Activated B cell treated with CpG ODN at 0.5 μM for 24 hours (primary cell): ENCODE data around the gene FUT1. TPM values are rescaled to one million over a fixed set of nuclear protein-coding genes. Genes with fewer than 3 reads are reported as not detected.

Experiments
- ATAC-seq: fragments of 200-7000 bp; cut with Tn5 transposase; one replicate; pipeline ENCODE4 v1.10.0; 2021; ENCODE audit warnings: low read depth, mild to moderate bottlenecking, moderate library complexity
- CTCF ChIA-PET: fragments of 350-600 bp; sonication (Branson Sonifier 250); formaldehyde crosslinking; loops from one replicate; lab custom pipeline; 2021; ENCODE audit warnings: antibody characterized with exemption; lab: Charles Lee
- POLR2A ChIA-PET: fragments of 350-600 bp; sonication (Branson Sonifier 250); formaldehyde crosslinking; loops from one replicate; lab custom pipeline; 2021; ENCODE audit warnings: antibody characterized with exemption; lab: Charles Lee
- DNase-seq: peaks from one replicate; pipeline ENCODE4 v3.0.0; 2022
- H3K27ac Mint-ChIP-seq: one replicate; pipeline ENCODE4 v1.8.0; 2020; ENCODE audit warnings: mixed read lengths
- H3K27me3 Mint-ChIP-seq: one replicate; pipeline ENCODE4 v1.8.0; 2021; ENCODE audit warnings: mixed read lengths
- H3K36me3 Mint-ChIP-seq: one replicate; pipeline ENCODE4 v1.8.0; 2021; ENCODE audit warnings: low read depth, mixed read lengths
- H3K4me1 Mint-ChIP-seq: one replicate; pipeline ENCODE4 v1.8.0; 2021; ENCODE audit warnings: mixed read lengths
- H3K4me3 Mint-ChIP-seq: one replicate; pipeline ENCODE4 v1.8.0; 2020; ENCODE audit warnings: mild to moderate bottlenecking, mixed read lengths
- H3K9me3 Mint-ChIP-seq: one replicate; pipeline ENCODE4 v1.8.0; 2020; ENCODE audit warnings: mixed read lengths
- intact Hi-C: fragments of 100-400 bp; cut with micrococcal nuclease; formaldehyde crosslinking; loops from one replicate; pipeline ENCODE4 v1.15.1; 2024
- total RNA-seq: library from RNA; stranded (reverse); gene quantifications from 2 replicates; pipeline ENCODE4 v1.2.3, GENCODE V29; 2022
- TF ChIP-seq, protein P1 (sequence below): fragments of 200-600 bp; IDR thresholded peaks from one replicate; pipeline ENCODE4 v1.8.0; 2022; ENCODE audit warnings: antibody characterized with exemption, mild to moderate bottlenecking

The FUT1 gene
- total RNA-seq, 1 donor from 2014 or later = not detected

DNA sequence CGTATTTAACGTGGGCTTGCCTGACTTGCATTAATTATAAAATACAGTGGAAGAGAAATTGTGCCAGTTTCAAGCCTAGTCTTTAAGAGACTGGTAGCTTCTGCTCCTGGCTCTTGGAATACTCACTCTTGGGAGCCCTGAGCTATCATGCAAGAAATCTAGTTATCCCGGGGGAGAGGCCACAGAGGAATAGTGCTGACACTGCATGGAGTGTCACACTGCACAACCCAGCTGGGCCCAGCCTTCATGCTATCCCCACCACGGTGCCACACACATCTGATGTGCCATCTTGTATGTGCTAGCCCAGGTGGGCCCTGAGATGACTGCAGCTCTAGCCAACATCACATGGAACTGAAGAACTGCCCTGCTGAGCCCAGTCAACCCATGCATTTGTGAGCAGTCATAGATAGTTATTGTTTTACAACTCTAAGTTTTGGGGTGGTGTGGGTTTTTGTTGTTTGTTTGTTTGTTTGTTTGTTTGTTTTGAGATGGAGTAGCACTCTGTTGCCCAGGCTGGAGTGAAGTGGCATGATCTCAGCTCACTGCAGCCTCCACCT is 41.3 kb downstream of the FUT1 start:
- Mint-ChIP-seq H3K27ac (no peak overlapping the region), H3K9me3 (no peaks in the 10 kb centered on the region), H3K36me3 (peaks cover 4% of the 10 kb centered on the region), H3K4me1 (peaks cover 25% of the 10 kb centered on the region), H3K27me3 (no peaks in the 10 kb centered on the region), H3K4me3 (no peak overlapping the region)
- TF ChIP-seq, protein P1, sequence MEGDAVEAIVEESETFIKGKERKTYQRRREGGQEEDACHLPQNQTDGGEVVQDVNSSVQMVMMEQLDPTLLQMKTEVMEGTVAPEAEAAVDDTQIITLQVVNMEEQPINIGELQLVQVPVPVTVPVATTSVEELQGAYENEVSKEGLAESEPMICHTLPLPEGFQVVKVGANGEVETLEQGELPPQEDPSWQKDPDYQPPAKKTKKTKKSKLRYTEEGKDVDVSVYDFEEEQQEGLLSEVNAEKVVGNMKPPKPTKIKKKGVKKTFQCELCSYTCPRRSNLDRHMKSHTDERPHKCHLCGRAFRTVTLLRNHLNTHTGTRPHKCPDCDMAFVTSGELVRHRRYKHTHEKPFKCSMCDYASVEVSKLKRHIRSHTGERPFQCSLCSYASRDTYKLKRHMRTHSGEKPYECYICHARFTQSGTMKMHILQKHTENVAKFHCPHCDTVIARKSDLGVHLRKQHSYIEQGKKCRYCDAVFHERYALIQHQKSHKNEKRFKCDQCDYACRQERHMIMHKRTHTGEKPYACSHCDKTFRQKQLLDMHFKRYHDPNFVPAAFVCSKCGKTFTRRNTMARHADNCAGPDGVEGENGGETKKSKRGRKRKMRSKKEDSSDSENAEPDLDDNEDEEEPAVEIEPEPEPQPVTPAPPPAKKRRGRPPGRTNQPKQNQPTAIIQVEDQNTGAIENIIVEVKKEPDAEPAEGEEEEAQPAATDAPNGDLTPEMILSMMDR = no peak
- no peak for ATAC-seq
- POLR2A ChIA-PET = interaction anchor here (0.6 kb wide), 1 partner anchor 62 kb away, joined by 3 read pairs; no protein-coding TSS in a partner anchor
- DNase-seq = no peak
- CTCF ChIA-PET = interaction anchor here (1.3 kb wide), 1 partner anchor 36 kb away, joined by 3 read pairs; no protein-coding TSS in a partner anchor
- intact Hi-C loops = loop anchor here (5.0 kb wide), 2 partner anchors 34 to 931 kb away; partner anchors contain the start of genes RRAS and SCAF1

DNA sequence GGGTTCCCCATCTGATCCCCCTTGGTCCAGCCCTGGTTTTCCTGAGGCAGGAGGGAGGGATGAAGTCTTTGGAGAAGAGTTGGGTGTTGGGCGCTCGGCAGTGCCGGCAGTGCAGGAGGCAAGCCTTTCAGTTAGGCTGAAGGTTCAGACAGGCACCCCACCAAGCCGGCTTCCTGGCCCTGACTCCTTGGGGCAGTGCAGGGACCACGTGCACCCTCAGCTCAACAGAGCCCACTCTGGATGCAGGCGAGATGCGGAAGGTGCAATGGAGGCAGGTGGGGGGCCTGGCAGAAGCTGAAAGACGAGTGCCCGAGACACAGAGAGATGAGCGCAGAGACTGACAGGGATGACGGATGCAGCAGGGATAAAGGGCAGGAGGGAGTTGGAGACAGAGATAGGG is 44.0 kb downstream of the FUT1 start:
- Mint-ChIP-seq H3K36me3 (peaks cover 7% of the 10 kb centered on the region), H3K4me3 (no peak overlapping the region)

DNA sequence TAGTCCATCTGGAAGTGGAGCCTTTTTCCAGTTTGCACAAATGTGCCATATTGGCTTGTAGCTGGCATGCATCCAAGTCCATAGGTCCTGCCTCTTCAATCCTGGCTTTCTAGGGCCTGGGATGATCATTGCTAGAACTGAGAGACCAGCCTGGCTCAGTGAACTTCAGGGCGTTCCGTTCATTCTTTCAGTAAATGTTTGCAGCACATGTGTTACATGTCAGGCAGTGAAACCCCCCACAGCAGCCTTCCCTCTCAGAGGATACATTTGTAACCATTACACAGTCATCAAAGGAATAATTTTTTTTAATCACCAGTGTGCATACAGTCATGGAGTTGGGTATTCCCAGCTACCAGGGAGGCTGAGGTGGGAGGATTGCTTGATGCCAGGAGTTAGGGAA is 47.0 kb downstream of the FUT1 start:
- peaks cover 11% of the 10 kb centered on the region for H3K36me3 Mint-ChIP-seq
- TF ChIP-seq, protein P1 = no peak
- intact Hi-C loops = no loop called here
- ChIA-PET POLR2A (interaction anchor here (0.6 kb wide), 1 partner anchor 13 kb away, joined by 6 read pairs; no protein-coding TSS in a partner anchor), CTCF (no interaction called here)
- no peaks in the 10 kb centered on the region for H3K27me3 Mint-ChIP-seq
- DNase-seq = no peak
- ATAC-seq = no peak
- H3K27ac Mint-ChIP-seq = no peak overlapping the region
- H3K9me3 Mint-ChIP-seq = no peaks in the 10 kb centered on the region
- no peak overlapping the region for H3K4me3 Mint-ChIP-seq
- no peaks in the 10 kb centered on the region for H3K4me1 Mint-ChIP-seq

More for the DNA sequence above, 44.0 kb downstream of the FUT1 start:
- TF ChIP-seq, protein P1 = no peak
- intact Hi-C loops = no loop called here
- Mint-ChIP-seq H3K27me3 (no peaks in the 10 kb centered on the region), H3K4me1 (peaks cover 7% of the 10 kb centered on the region), H3K9me3 (no peaks in the 10 kb centered on the region), H3K27ac (no peak overlapping the region)
- ChIA-PET POLR2A (no interaction called here), CTCF (no interaction called here)
- DNase-seq (no peak), ATAC-seq (no peak)

DNA sequence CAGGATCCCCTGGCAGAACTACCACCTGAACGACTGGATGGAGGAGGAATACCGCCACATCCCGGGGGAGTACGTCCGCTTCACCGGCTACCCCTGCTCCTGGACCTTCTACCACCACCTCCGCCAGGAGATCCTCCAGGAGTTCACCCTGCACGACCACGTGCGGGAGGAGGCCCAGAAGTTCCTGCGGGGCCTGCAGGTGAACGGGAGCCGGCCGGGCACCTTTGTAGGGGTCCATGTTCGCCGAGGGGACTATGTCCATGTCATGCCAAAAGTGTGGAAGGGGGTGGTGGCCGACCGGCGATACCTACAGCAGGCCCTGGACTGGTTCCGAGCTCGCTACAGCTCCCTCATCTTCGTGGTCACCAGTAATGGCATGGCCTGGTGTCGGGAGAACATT is 49.1 kb downstream of the FUT1 start:
- ChIA-PET POLR2A (no interaction called here), CTCF (no interaction called here)
- DNase-seq (no peak), ATAC-seq (no peak)
- TF ChIP-seq, protein P1 = no peak
- Mint-ChIP-seq H3K4me3 (no peak overlapping the region), H3K36me3 (peaks cover 11% of the 10 kb centered on the region), H3K27ac (no peak overlapping the region), H3K9me3 (no peaks in the 10 kb centered on the region), H3K27me3 (peaks cover 3% of the 10 kb centered on the region), H3K4me1 (no peaks in the 10 kb centered on the region)
- intact Hi-C loops = no loop called here

DNA sequence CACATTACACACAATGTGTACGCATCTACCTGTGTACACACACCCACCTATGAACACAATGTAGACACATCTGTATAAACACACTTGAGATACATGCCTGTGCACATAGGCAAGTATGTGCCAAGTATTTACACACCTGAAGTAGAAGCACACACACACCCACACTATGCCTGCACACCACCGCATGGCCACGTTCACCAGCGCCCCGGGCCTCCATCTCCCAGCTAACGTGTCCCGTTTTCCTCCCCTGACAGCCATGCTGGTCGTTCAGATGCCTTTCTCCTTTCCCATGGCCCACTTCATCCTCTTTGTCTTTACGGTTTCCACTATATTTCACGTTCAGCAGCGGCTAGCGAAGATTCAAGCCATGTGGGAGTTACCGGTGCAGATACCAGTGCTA is 49.7 kb downstream of the FUT1 start:
- Mint-ChIP-seq H3K27me3 (peaks cover 5% of the 10 kb centered on the region), H3K27ac (no peak overlapping the region), H3K36me3 (peaks cover 11% of the 10 kb centered on the region), H3K4me1 (no peaks in the 10 kb centered on the region), H3K9me3 (no peaks in the 10 kb centered on the region), H3K4me3 (no peak overlapping the region)
- POLR2A ChIA-PET = no interaction called here
- TF ChIP-seq, protein P1 = no peak
- no peak for ATAC-seq
- no peak for DNase-seq
- intact Hi-C loops = no loop called here
- CTCF ChIA-PET = no interaction called here
